ENCODE results near the gene LONRF2. TPM values are rescaled to one million over a fixed set of nuclear protein-coding genes. Genes with fewer than 3 reads are reported as not detected.
"Not testable (repeated sequence)": the region's sequence is repeated elsewhere in the genome, so short reads cannot be mapped to it uniquely, and the experiment has no call there.

Gene LONRF2
- total RNA-seq = under 0.01 TPM in 1 of 2 replicates, not detected in the other

- DNase-seq = peak; percentile 1
Measured at GRCh38 chr2:100321866-100322820, at the start of gene LONRF2. LONRF2 (minus strand) TSS chr2:100322501; CDS start chr2:100322093, 408 bp downstream.

- DNase-seq = no peak
Measured at GRCh38 chr2:100367163-100367562, 44.9 kb upstream of the LONRF2 start.

GRCh38 chr2:100365434-100365833 lies 43.1 kb upstream of the LONRF2 start:
- peak; percentile 30 for DNase-seq

- not testable (repeated sequence) for DNase-seq
Measured at GRCh38 chr2:100362269-100362668, 40.0 kb upstream of the LONRF2 start.

- DNase-seq = no peak
Measured at GRCh38 chr2:100359576-100359975, 37.3 kb upstream of the LONRF2 start.

GRCh38 chr2:100358554-100358953 lies 36.3 kb upstream of the LONRF2 start:
- no peak for DNase-seq

- no peak for DNase-seq
Measured at GRCh38 chr2:100352521-100352920, 30.2 kb upstream of the LONRF2 start.

- DNase-seq = no peak
Measured at GRCh38 chr2:100350661-100351185, 28.4 kb upstream of the LONRF2 start.

- DNase-seq = not testable (repeated sequence)
Measured at GRCh38 chr2:100345144-100345543, 22.8 kb upstream of the LONRF2 start.

- no peak for DNase-seq
Measured at GRCh38 chr2:100344433-100344832, 22.1 kb upstream of the LONRF2 start.

GRCh38 chr2:100342466-100342865 lies 20.2 kb upstream of the LONRF2 start:
- not testable (repeated sequence) for DNase-seq

GRCh38 chr2:100339823-100340222 lies 17.5 kb upstream of the LONRF2 start:
- no peak for DNase-seq

GRCh38 chr2:100334929-100335328 lies 12.6 kb upstream of the LONRF2 start:
- DNase-seq = no peak

- DNase-seq = no peak
Measured at GRCh38 chr2:100327742-100328141, 5.4 kb upstream of the LONRF2 start.

- DNase-seq = peak; percentile 43
Measured at GRCh38 chr2:100321179-100321865, 979 bp downstream of the LONRF2 start.

GRCh38 chr2:100320547-100321178 lies 1.6 kb downstream of the LONRF2 start:
- no peak for DNase-seq

GRCh38 chr2:100317634-100318033 lies 4.7 kb downstream of the LONRF2 start:
- no peak for DNase-seq

- no peak for DNase-seq
Measured at GRCh38 chr2:100309973-100310719, 12.2 kb downstream of the LONRF2 start.

- DNase-seq = no peak
Measured at GRCh38 chr2:100309311-100309710, 13.0 kb downstream of the LONRF2 start.

- DNase-seq = no peak
Measured at GRCh38 chr2:100303744-100304143, 18.6 kb downstream of the LONRF2 start.

- DNase-seq = no peak
Measured at GRCh38 chr2:100302585-100302892, 19.8 kb downstream of the LONRF2 start.

GRCh38 chr2:100301881-100302584 lies 20.3 kb downstream of the LONRF2 start:
- no peak for DNase-seq
